MCF 10A (cell line): ENCODE measurements around the gene CFAP97D1. TPM values are rescaled to one million over a fixed set of nuclear protein-coding genes. Genes with fewer than 3 reads are reported as not detected.

Experiments used
- BruUV-seq: library from RNA; stranded (reverse); fragments of 400-500 nt; replicated peaks from 2 replicates; lab custom pipeline; 2021; lab: Mats Ljungman, UMichigan
- CTCF ChIA-PET: fragments of 300-600 bp; sonication (Branson Sonifier 250); formaldehyde crosslinking; extraction: SDS; loops from one replicate; lab custom pipeline; 2021; ENCODE audit warnings: antibody characterized with exemption, inconsistent platforms; lab: Yijun Ruan, JAX
- POLR2A ChIA-PET: fragments of 300-600, 350-650 bp; sonication (Branson Sonifier 250); formaldehyde crosslinking; extraction: SDS; loops from one replicate; lab custom pipeline; 2020; ENCODE audit warnings: antibody characterized with exemption, inconsistent platforms; lab: Yijun Ruan, JAX
- DNase-seq: peaks from one replicate; pipeline ENCODE4 v3.0.0-alpha.2; 2018; ENCODE audit not compliant: unreplicated experiment
- H3K27ac Mint-ChIP-seq: one replicate; pipeline ENCODE4 v1.8.0; 2022; ENCODE audit warnings: mild to moderate bottlenecking, low read depth, mixed read lengths; ENCODE audit not compliant: unreplicated experiment
- H3K27me3 Mint-ChIP-seq: one replicate; pipeline ENCODE4 v1.8.0; 2022; ENCODE audit warnings: mixed read lengths; ENCODE audit not compliant: insufficient read depth, unreplicated experiment
- H3K36me3 Mint-ChIP-seq: one replicate; pipeline ENCODE4 v1.8.0; 2022; ENCODE audit warnings: mild to moderate bottlenecking, moderate library complexity, mixed read lengths; ENCODE audit not compliant: insufficient read depth, unreplicated experiment
- H3K4me1 Mint-ChIP-seq: one replicate; pipeline ENCODE4 v1.8.0; 2022; ENCODE audit warnings: mixed read lengths; ENCODE audit not compliant: insufficient read depth, unreplicated experiment
- H3K4me3 Mint-ChIP-seq: one replicate; pipeline ENCODE4 v1.8.0; 2022; ENCODE audit warnings: mild to moderate bottlenecking, moderate library complexity, mixed read lengths; ENCODE audit not compliant: unreplicated experiment
- H3K9me3 Mint-ChIP-seq: one replicate; pipeline ENCODE4 v1.8.0; 2022; ENCODE audit warnings: mixed read lengths; ENCODE audit not compliant: unreplicated experiment
- intact Hi-C: fragments of 100-400 bp; cut with micrococcal nuclease; formaldehyde crosslinking; loops from 2 replicates; pipeline ENCODE4 v1.14.1; 2022
- total RNA-seq: library from RNA; stranded (reverse); gene quantifications from 2 replicates; pipeline ENCODE4 v1.2.3, GENCODE V29; 2022
- TF ChIP-seq, protein P1 (sequence below): fragments of 200-600 bp; IDR thresholded peaks from one replicate; pipeline ENCODE4 v1.8.0; 2022; ENCODE audit warnings: antibody characterized with exemption, mild to moderate bottlenecking; ENCODE audit not compliant: unreplicated experiment

Gene CFAP97D1
- total RNA-seq, 1 experiment from 2014 or later: not detected

DNA sequence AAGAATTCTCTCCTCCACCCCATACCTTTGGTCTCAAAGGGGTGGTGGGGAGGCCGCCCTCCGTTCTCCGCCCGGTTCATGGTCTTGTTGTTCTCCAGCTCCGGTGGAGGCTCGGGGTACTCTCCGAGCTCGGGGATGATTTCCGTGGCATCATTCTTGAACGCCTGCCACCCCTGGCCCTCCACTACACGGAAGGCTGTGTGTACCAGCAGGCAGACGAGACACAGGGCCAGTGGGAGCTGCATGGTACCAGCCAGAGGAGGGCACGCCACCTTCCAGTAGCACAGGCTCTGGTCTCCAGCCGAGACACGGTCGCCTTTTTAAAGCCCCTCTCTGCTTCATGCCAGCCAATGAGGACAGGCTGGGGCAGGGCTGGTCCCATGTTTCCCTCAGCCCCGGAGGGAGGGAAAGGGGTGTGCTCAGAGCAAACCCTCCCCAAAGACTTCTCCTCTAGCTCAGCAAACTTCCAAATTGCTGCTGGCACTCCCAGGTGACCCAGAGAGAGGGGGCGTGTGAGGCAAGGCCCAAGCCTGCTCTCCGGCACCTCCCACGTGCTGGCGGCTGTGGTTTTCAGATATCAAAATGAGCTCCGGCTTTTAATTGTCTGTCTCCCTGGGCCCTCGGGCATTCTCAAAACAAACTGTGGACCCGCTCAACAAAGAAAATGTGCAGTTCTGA is 21.6 kb upstream of the CFAP97D1 start, which contains the start of gene SOST:
TSS of gene SOST (minus strand) at position 295 of the 678 bp plus-strand sequence. CDS start at position 245, 50 bp downstream.
- TF ChIP-seq, protein P1, sequence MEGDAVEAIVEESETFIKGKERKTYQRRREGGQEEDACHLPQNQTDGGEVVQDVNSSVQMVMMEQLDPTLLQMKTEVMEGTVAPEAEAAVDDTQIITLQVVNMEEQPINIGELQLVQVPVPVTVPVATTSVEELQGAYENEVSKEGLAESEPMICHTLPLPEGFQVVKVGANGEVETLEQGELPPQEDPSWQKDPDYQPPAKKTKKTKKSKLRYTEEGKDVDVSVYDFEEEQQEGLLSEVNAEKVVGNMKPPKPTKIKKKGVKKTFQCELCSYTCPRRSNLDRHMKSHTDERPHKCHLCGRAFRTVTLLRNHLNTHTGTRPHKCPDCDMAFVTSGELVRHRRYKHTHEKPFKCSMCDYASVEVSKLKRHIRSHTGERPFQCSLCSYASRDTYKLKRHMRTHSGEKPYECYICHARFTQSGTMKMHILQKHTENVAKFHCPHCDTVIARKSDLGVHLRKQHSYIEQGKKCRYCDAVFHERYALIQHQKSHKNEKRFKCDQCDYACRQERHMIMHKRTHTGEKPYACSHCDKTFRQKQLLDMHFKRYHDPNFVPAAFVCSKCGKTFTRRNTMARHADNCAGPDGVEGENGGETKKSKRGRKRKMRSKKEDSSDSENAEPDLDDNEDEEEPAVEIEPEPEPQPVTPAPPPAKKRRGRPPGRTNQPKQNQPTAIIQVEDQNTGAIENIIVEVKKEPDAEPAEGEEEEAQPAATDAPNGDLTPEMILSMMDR: no peak
- Mint-ChIP-seq H3K9me3 (no peaks in the 10 kb centered on the region), H3K27ac (no peak within 1 kb of the TSS), H3K36me3 (no peaks in the 10 kb centered on the region), H3K4me1 (peaks cover 12% of the 10 kb centered on the region), H3K4me3 (no peak within 1 kb of the TSS), H3K27me3 (no peaks in the 10 kb centered on the region)
- no peak for DNase-seq
- BruUV-seq: no TSS peak
- intact Hi-C loops: no loop called here
- CTCF ChIA-PET: interaction anchor here (1.0 to 14.5 kb wide), 6 partner anchors 9 to 85 kb away, joined by 3 to 467 read pairs (median 6); no protein-coding TSS in a partner anchor
- POLR2A ChIA-PET: interaction anchor here (0.6 to 2.9 kb wide), 4 partner anchors 45 to 88 kb away, joined by 3 to 20 read pairs (median 4); partner anchors contain the start of gene CD300LG

GRCh38 chr17:43759836-43760235 is 20.4 kb upstream of the CFAP97D1 start:
- H3K9me3 Mint-ChIP-seq: no peaks in the 10 kb centered on the region

GRCh38 chr17:43760254-43760852 is 19.9 kb upstream of the CFAP97D1 start:
- Mint-ChIP-seq H3K9me3 (no peaks in the 10 kb centered on the region), H3K4me3 (no peak overlapping the region), H3K36me3 (no peaks in the 10 kb centered on the region), H3K27me3 (no peaks in the 10 kb centered on the region), H3K27ac (no peak overlapping the region), H3K4me1 (peaks cover 12% of the 10 kb centered on the region)
- TF ChIP-seq, protein P1: peak; percentile 98
- BruUV-seq: no TSS peak
- intact Hi-C loops: loop anchor here (1.0 to 2.0 kb wide), 3 partner anchors 66 to 184 kb away; no protein-coding TSS in a partner anchor
- DNase-seq: peak; percentile 95
- ChIA-PET CTCF (interaction anchor here (0.5 to 14.5 kb wide), 47 partner anchors 9 to 1559 kb away, joined by 3 to 467 read pairs (median 4); partner anchors contain the start of gene CD300LG), POLR2A (interaction anchor here (0.9 to 2.9 kb wide), 4 partner anchors 59 to 86 kb away, joined by 3 to 20 read pairs (median 5); partner anchors contain the start of gene CD300LG)

More at GRCh38 chr17:43759836-43760235, 20.4 kb upstream of the CFAP97D1 start:
- Mint-ChIP-seq H3K36me3 (no peaks in the 10 kb centered on the region), H3K27ac (no peak overlapping the region), H3K4me1 (peaks cover 12% of the 10 kb centered on the region), H3K4me3 (no peak overlapping the region), H3K27me3 (no peaks in the 10 kb centered on the region)
- intact Hi-C loops: loop anchor here (1.0 to 2.0 kb wide), 3 partner anchors 66 to 183 kb away; no protein-coding TSS in a partner anchor
- BruUV-seq: no TSS peak
- DNase-seq: peak; percentile 53
- CTCF ChIA-PET: interaction anchor here (0.5 to 14.5 kb wide), 30 partner anchors 8 to 1558 kb away, joined by 3 to 467 read pairs (median 4); partner anchors contain the start of gene CD300LG
- TF ChIP-seq, protein P1: no peak
- POLR2A ChIA-PET: interaction anchor here (0.7 to 2.9 kb wide), 5 partner anchors 26 to 86 kb away, joined by 3 to 20 read pairs (median 5); partner anchors contain the start of gene CD300LG
